Measurements from ENCODE around the gene CXCR3. TPM values are rescaled to one million over a fixed set of nuclear protein-coding genes. Genes with fewer than 3 reads are reported as not detected.
"Not testable (repeated sequence)": the region's sequence is repeated elsewhere in the genome, so short reads cannot be mapped to it uniquely, and the experiment has no call there.

Gene CXCR3
- total RNA-seq, 1 donor from 2014 or later = not detected

DNA sequence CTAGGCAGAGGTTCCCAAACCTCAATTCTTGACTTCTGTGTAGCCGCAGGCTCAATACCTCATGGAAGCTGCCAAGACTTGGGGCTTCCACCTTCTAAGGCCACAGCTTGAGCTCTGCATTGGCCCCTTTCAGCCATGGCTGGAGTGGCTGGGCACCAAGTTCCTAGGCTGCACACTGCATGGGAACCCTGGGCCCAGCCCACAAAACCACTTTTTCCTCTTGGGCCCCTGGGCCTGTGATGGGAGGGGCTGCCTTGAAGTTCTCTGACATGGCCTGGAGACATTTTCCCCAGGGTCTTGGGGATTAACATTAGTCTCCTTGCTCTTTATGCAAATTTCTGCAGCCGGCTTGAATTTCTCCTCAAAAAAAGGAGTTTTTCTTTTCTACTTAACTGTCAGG, 35.0 kb upstream of the CXCR3 start:
- Mint-ChIP-seq H3K4me1 (no peaks in the 10 kb centered on the region), H3K9me3 (peaks cover 12% of the 10 kb centered on the region), H3K27ac (no peak overlapping the region), H3K36me3 (no peaks in the 10 kb centered on the region), H3K4me3 (no peak overlapping the region), H3K27me3 (ENCODE audit: low read depth) (peaks cover 3% of the 10 kb centered on the region)
- no peak for DNase-seq (ENCODE audit: low spot score in 2 of 2, unreplicated experiment in 2 of 2)
- TF ChIP-seq, protein P1, sequence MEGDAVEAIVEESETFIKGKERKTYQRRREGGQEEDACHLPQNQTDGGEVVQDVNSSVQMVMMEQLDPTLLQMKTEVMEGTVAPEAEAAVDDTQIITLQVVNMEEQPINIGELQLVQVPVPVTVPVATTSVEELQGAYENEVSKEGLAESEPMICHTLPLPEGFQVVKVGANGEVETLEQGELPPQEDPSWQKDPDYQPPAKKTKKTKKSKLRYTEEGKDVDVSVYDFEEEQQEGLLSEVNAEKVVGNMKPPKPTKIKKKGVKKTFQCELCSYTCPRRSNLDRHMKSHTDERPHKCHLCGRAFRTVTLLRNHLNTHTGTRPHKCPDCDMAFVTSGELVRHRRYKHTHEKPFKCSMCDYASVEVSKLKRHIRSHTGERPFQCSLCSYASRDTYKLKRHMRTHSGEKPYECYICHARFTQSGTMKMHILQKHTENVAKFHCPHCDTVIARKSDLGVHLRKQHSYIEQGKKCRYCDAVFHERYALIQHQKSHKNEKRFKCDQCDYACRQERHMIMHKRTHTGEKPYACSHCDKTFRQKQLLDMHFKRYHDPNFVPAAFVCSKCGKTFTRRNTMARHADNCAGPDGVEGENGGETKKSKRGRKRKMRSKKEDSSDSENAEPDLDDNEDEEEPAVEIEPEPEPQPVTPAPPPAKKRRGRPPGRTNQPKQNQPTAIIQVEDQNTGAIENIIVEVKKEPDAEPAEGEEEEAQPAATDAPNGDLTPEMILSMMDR (IDR thresholded peaks at IDR 0.05; ENCODE audit: unreplicated experiment) = no peak

DNA sequence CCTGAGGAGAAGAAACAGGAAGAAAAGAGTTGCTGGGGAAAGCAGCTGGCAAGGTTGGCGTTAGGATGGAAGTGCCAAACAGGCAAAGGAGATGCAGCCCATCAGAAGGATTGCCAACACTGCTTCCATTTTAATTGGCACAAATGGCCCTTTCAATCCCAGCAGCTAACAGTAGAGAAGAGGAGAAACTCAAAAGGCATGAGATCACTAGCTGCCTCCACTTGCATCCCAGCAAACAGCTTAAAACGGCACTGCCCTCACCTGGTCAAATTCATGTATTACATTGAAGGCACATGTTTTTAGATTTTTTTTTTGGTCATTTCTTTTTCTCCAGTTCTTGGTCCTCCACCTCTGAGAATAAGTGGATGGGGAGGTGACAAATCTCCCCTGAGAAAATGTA, 34.1 kb upstream of the CXCR3 start:
- H3K9me3 Mint-ChIP-seq = peaks cover 17% of the 10 kb centered on the region
- no peaks in the 10 kb centered on the region for H3K4me1 Mint-ChIP-seq
- H3K36me3 Mint-ChIP-seq = no peaks in the 10 kb centered on the region
- no peak overlapping the region for H3K27ac Mint-ChIP-seq
- TF ChIP-seq, protein P1 (IDR thresholded peaks at IDR 0.05; ENCODE audit: unreplicated experiment) = peak; percentile 51
- no peak overlapping the region for H3K4me3 Mint-ChIP-seq
- DNase-seq (ENCODE audit: low spot score in 2 of 2, unreplicated experiment in 2 of 2) = no peak
- H3K27me3 Mint-ChIP-seq (ENCODE audit: low read depth) = peaks cover 3% of the 10 kb centered on the region

DNA sequence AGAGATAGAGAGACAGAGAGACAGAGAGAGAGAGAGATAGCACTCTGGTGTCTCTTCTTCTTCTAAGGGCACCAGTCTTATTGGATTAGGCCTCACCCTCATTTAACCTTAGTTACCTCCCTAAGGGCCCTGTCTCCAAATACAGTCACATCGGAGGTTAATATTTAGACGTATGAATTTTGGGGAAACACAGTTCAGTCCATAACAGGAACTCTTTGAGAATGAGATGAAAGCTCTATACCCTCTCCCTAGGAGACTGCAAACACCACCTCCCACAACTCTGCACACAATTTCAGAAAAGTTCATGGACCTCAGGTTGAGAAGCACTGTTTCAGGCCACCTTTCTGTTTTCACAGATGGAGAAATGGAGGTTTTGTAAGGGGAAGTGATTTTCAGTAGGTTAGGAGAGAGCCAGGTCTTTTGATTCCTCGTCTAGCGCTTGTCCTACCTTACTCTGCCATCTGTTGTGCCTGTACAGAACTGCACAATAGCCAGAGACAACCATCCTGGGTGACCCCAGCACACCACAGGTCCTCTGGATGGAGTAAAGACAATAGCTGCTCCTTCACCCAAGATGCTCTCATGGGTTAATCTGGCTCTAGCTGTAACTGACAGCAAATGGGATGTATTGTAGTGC, 32.1 kb upstream of the CXCR3 start:
- DNase-seq (ENCODE audit: low spot score in 2 of 2, unreplicated experiment in 2 of 2) = no peak
- no peaks in the 10 kb centered on the region for H3K4me1 Mint-ChIP-seq
- peaks cover 13% of the 10 kb centered on the region for H3K9me3 Mint-ChIP-seq
- TF ChIP-seq, protein P1 (IDR thresholded peaks at IDR 0.05; ENCODE audit: unreplicated experiment) = no peak
- H3K27me3 Mint-ChIP-seq (ENCODE audit: low read depth) = no peaks in the 10 kb centered on the region
- no peak overlapping the region for H3K4me3 Mint-ChIP-seq
- H3K36me3 Mint-ChIP-seq = no peaks in the 10 kb centered on the region
- H3K27ac Mint-ChIP-seq = no peak overlapping the region

DNA sequence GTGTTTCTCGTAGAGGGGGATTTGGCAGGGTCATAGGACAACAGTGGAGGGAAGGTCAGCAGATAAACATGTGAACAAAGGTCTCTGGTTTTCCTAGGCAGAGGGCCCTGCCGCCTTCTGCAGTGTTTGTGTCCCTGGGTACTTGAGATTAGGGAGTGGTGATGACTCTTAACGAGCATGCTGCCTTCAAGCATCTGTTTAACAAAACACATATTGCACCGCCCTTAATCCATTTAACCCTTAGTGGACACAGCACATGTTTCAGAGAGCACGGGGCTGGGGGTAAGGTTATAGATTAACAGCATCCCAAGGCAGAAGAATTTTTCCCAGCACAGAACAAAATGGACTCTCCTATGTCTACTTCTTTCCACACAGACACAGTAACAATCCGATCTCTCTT, 26.1 kb upstream of the CXCR3 start:
- H3K4me3 Mint-ChIP-seq; H3K27me3 Mint-ChIP-seq (ENCODE audit: low read depth); DNase-seq (ENCODE audit: low spot score in 2 of 2, unreplicated experiment in 2 of 2); H3K27ac Mint-ChIP-seq; H3K4me1 Mint-ChIP-seq; H3K36me3 Mint-ChIP-seq: not testable (repeated sequence)
- peaks cover 27% of the 10 kb centered on the region for H3K9me3 Mint-ChIP-seq

DNA sequence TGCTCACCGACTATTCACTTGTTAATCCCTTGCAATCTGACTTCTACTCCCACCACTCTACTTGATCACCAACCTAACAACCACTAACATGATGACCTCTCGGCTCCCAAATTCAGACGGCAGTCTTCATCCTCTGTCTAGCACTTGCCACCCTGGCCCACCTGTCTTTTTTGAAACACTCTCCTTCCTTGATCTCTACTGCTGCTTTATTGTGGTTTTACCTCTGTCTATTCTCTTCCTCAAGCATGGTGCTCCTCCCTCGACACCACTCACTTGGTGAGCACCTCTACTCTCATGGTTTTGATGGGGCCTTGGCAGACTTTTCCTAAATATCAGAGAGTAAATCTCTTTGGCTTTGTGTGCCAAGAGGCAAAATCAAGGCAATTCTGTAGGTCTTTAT, 21.7 kb upstream of the CXCR3 start:
- H3K4me1 Mint-ChIP-seq = no peaks in the 10 kb centered on the region

DNA sequence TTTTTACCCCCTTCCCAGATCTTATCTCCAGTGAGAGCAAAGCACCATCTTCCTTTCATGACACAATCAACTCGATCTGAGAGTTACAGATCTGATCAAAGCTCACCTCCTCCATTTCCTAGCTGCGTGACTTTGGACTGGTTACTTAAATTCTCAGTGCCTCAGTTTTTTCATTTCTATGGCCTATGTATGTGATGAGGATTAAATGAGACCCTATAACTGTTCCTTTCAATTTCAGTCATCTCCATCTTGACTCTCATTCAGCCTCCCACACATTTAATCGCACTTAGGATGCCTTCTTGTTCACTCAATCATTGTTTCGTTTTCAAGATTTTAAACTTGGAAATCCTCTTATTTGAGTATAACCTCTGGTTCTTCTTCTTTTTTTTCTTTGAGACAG, 20.1 kb upstream of the CXCR3 start:
- H3K4me1 Mint-ChIP-seq = no peaks in the 10 kb centered on the region
- no peak overlapping the region for H3K27ac Mint-ChIP-seq
- peaks cover 15% of the 10 kb centered on the region for H3K9me3 Mint-ChIP-seq
- no peak overlapping the region for H3K4me3 Mint-ChIP-seq
- H3K27me3 Mint-ChIP-seq (ENCODE audit: low read depth) = no peaks in the 10 kb centered on the region
- H3K36me3 Mint-ChIP-seq = no peaks in the 10 kb centered on the region
- TF ChIP-seq, protein P1 (IDR thresholded peaks at IDR 0.05; ENCODE audit: unreplicated experiment) = no peak
- no peak for DNase-seq (ENCODE audit: low spot score in 2 of 2, unreplicated experiment in 2 of 2)

More for the DNA sequence above, 21.7 kb upstream of the CXCR3 start:
- no peaks in the 10 kb centered on the region for H3K27me3 Mint-ChIP-seq (ENCODE audit: low read depth)
- peaks cover 2% of the 10 kb centered on the region for H3K36me3 Mint-ChIP-seq
- H3K27ac Mint-ChIP-seq = no peak overlapping the region
- peaks cover 18% of the 10 kb centered on the region for H3K9me3 Mint-ChIP-seq
- H3K4me3 Mint-ChIP-seq = no peak overlapping the region
- TF ChIP-seq, protein P1 (IDR thresholded peaks at IDR 0.05; ENCODE audit: unreplicated experiment) = no peak
- no peak for DNase-seq (ENCODE audit: low spot score in 2 of 2, unreplicated experiment in 2 of 2)

Measured in mesothelial cell of epicardium (in vitro differentiated cells).